Kidney (tissue), 14 donors: ENCODE measurements around the gene CLMN. TPM values are rescaled to one million over a fixed set of nuclear protein-coding genes. Genes with fewer than 3 reads are reported as not detected.

Experiments used
- DNase-seq, 5 donors: peaks; one replicate each; pipeline ENCODE4 v3.0.0-alpha.2; 2013 to 2020
- FAIRE-seq: peaks from 2 replicates; lab custom pipeline; 2012; peaks lifted over from hg19 to GRCh38; lab: Jason Lieb, UNC
- H3K27ac ChIP-seq, 2 donors: one replicate each; pipeline ENCODE4 v1.7.0; 2013; ENCODE audit warnings: low read depth in 2 of 2, low read length in 2 of 2, inconsistent platforms in 1 of 2
- H3K27me3 ChIP-seq: one replicate; pipeline ENCODE4 v1.7.1; 2013; ENCODE audit warnings: low read length, inconsistent platforms; ENCODE audit not compliant: control insufficient read depth, insufficient read depth
- H3K36me3 ChIP-seq, 3 donors: one replicate each; pipeline versions ENCODE4 v1.7.0 to v1.7.1; 2013; ENCODE audit warnings: low read length in 3 of 3, control low read depth in 1 of 3, inconsistent platforms in 1 of 3; ENCODE audit not compliant: insufficient read depth in 3 of 3, control insufficient read depth in 2 of 3
- H3K4me1 ChIP-seq, 3 donors: one replicate each; pipeline versions ENCODE4 v1.7.0 to v1.7.1; 2013; ENCODE audit warnings: low read length in 3 of 3, inconsistent platforms in 1 of 3, low read depth in 1 of 3; ENCODE audit not compliant: control insufficient read depth in 2 of 3, insufficient read depth in 2 of 3
- H3K4me3 ChIP-seq, 3 donors: one replicate each; pipeline versions ENCODE4 v1.7.0 to v1.8.1; 2013; ENCODE audit warnings: low read length in 3 of 3, control low read depth in 1 of 3, inconsistent platforms in 1 of 3
- H3K9ac ChIP-seq, 3 donors: one replicate each; pipeline versions ENCODE4 v1.7.0 to v1.7.1; 2013; ENCODE audit warnings: low read length in 3 of 3, control low read depth in 1 of 3, inconsistent platforms in 1 of 3
- H3K9me3 ChIP-seq, 3 donors: one replicate each; pipeline versions ENCODE4 v1.7.0 to v1.7.1; 2013; ENCODE audit warnings: low read length in 3 of 3, control low read depth in 1 of 3, inconsistent platforms in 1 of 3; ENCODE audit not compliant: control insufficient read depth in 2 of 3, insufficient read depth in 1 of 3
- intact Hi-C: fragments of 100-400 bp; cut with DNase I; formaldehyde crosslinking; loops from one replicate; pipeline ENCODE4 v1.11.1; 2022
- polyA plus RNA-seq: library from polyadenylated mRNA; stranded (reverse); fragments of 350-450 nt; fragmentation: Illumina TruSeq; extraction: RNeasy Lipid Tissue Mini Kit (QIAGEN cat#74804); gene quantifications from one replicate; pipeline ENCODE4 v1.2.3, GENCODE V29; 2014; ENCODE audit warnings: low read depth, low replicate concordance; ENCODE audit not compliant: insufficient read depth
- total RNA-seq: library from RNA; stranded (reverse); fragmentation: NEBNext Ultra II Directional; extraction: Animal tissue kit (Norgen Biotek cat#: 25700); gene quantifications from one replicate; pipeline ENCODE4 v1.2.1, GENCODE V29; 2021
- TF ChIP-seq, protein P1 (sequence below): IDR thresholded peaks from 3 replicates; pipeline ENCODE4 v1.5.1; 2012; ENCODE audit warnings: mild to moderate bottlenecking, moderate library complexity, borderline replicate concordance; ENCODE audit not compliant: insufficient read depth; ENCODE audit errors: extremely low read depth
- donor health status: control.
- donor health status: control.
- donor health status: control.
- donor health status: control.
- donor health status: control.
- donor health status: DM: yes; HTN: yes; CAD: no.
- donor health status: Normal renal cell carcinoma (clear cell type).

The CLMN gene
- total and polyA plus RNA-seq, 2 donors from 2014 or later: 33.1 to 151 TPM

DNA sequence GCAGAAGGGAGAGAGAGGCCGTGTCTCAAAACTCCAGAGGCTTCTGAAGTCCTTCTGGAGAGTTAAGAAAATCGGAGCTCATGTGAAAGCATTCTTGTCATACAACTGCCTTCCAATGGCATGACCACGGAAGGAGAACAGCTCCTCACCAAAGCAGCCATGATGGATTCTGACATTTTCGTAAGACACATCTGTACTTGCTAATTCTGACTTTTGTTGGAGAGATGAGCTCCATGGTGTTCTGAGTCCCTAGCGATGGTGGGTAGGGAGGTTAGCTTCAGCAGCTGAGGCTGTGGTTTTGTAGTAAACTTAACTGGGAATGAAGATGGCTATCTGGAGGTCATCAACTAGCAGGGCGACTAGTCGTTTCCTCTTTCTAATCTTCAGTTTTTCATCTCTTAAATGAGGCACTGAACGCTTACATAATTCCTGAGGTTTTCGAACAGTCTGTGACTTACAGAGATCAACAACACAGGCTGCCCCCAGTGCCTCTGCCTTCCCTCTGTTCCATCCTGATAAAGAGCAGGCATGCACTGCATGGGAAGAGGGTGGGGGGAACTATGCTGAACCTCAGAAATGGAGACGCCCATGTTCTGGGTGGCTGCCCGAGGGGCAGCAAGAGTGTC, 133.8 kb downstream of the CLMN start:
- no peaks in the 10 kb centered on the region for H3K36me3 ChIP-seq
- TF ChIP-seq, protein P1, sequence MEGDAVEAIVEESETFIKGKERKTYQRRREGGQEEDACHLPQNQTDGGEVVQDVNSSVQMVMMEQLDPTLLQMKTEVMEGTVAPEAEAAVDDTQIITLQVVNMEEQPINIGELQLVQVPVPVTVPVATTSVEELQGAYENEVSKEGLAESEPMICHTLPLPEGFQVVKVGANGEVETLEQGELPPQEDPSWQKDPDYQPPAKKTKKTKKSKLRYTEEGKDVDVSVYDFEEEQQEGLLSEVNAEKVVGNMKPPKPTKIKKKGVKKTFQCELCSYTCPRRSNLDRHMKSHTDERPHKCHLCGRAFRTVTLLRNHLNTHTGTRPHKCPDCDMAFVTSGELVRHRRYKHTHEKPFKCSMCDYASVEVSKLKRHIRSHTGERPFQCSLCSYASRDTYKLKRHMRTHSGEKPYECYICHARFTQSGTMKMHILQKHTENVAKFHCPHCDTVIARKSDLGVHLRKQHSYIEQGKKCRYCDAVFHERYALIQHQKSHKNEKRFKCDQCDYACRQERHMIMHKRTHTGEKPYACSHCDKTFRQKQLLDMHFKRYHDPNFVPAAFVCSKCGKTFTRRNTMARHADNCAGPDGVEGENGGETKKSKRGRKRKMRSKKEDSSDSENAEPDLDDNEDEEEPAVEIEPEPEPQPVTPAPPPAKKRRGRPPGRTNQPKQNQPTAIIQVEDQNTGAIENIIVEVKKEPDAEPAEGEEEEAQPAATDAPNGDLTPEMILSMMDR: no peak
- H3K27ac ChIP-seq: peak overlapping the region; percentile 85
- FAIRE-seq: no peak
- peak overlapping the region in 1 of 3 donors; percentile 17 for H3K9ac ChIP-seq
- H3K27me3 ChIP-seq: no peaks in the 10 kb centered on the region
- peaks cover 7 to 45% (median 37%) of the 10 kb centered on the region in 3 donors for H3K4me1 ChIP-seq
- DNase-seq: no peak
- intact Hi-C loops: no loop called here
- H3K9me3 ChIP-seq: no peaks in the 10 kb centered on the region
- H3K4me3 ChIP-seq: peak overlapping the region in 1 of 3 donors; percentile 10

DNA sequence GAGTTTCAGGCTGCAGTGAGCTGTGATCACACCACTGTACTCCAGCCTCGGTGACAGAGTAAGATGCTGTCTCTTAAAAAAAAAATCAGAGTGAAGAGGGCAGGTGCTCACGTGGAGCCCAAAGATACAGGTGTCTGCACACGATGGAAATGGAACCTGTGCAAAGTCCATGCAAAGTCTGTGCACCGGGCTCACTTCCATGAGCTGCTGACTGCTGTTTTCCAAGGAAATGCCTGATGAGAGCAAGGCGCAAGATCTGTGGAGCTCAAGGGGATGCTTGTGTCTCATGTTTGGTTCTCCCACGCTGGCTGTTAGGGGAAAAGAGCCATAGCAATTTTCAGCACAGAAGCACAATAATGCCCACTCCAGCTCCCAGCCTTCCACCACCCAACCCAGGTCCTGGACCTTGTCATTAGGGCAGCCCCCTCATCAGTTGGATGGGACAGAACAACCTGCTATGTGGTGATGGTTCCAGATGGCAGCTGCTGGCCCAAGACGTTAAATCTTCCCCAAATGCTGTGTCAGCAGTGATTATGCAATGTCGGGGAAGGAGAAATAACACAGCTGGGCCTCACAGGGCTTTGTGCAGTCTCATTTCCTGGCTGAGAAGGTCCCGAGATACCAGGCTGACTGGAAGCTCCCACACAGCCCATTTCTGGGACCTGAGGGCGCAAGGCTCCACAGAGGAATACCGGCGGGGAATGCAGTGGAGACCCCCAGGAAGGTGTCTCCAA, 134.5 kb downstream of the CLMN start:
- FAIRE-seq (no peak), DNase-seq (peak; percentile 44 to 87 (median 66))
- Histone ChIP-seq H3K27ac (peak overlapping the region; percentile 85), H3K4me1 (peaks cover 7 to 45% (median 37%) of the 10 kb centered on the region in 3 donors), H3K9me3 (no peaks in the 10 kb centered on the region), H3K4me3 (peak overlapping the region in 1 of 3 donors; percentile 10), H3K27me3 (no peaks in the 10 kb centered on the region), H3K9ac (peak overlapping the region in 1 of 3 donors; percentile 17), H3K36me3 (no peaks in the 10 kb centered on the region)
- TF ChIP-seq, protein P1: no peak
- intact Hi-C loops: no loop called here

- DNase-seq: no peak
- Histone ChIP-seq H3K9ac (peak overlapping the region in 1 of 3 donors; percentile 27), H3K36me3 (no peaks in the 10 kb centered on the region), H3K4me1 (peaks cover 7 to 42% (median 34%) of the 10 kb centered on the region in 3 donors), H3K9me3 (no peaks in the 10 kb centered on the region), H3K4me3 (no peak overlapping the region), H3K27ac (peak overlapping the region; percentile 71 to 85), H3K27me3 (no peaks in the 10 kb centered on the region)
- TF ChIP-seq, protein P1: no peak
- no peak for FAIRE-seq
- intact Hi-C loops: no loop called here
These were observed 135.3 kb downstream of the CLMN start for GRCh38 chr14:95184413-95184790.
